Coronary artery (tissue), 2 donors: ENCODE measurements around the gene CAMTA2.
"Not testable (repeated sequence)": the region's sequence is repeated elsewhere in the genome, so short reads cannot be mapped to it uniquely, and the experiment has no call there.

Experiments
- DNase-seq: peaks from one replicate; pipeline ENCODE4 v3.0.0-alpha.2; 2017; ENCODE audit warnings: low spot score
- H3K27ac ChIP-seq, 2 donors: fragments of 200-600 bp; sonication (generic); one replicate each; pipeline ENCODE4 v1.5.1; 2016 to 2019
- H3K4me3 ChIP-seq: fragments of 200-600 bp; sonication (generic); 2 replicates; pipeline ENCODE4 v1.5.1; 2016; ENCODE audit warnings: mild to moderate bottlenecking, moderate library complexity
- CTCF ChIP-seq: fragments of 200-600 bp; sonication (generic); IDR thresholded peaks from one replicate; pipeline ENCODE4 v1.5.1; 2019; ENCODE audit warnings: antibody characterized with exemption

Gene CAMTA2

GRCh38 chr17:5031365-5032082, 44.0 kb upstream of the CAMTA2 start:
- Histone ChIP-seq H3K27ac (peak overlapping the region in 1 of 2 donors; percentile 63), H3K4me3 (peak overlapping the region; percentile 75)
- no peak for DNase-seq
- TF ChIP-seq CTCF = peak; percentile 81

DNA sequence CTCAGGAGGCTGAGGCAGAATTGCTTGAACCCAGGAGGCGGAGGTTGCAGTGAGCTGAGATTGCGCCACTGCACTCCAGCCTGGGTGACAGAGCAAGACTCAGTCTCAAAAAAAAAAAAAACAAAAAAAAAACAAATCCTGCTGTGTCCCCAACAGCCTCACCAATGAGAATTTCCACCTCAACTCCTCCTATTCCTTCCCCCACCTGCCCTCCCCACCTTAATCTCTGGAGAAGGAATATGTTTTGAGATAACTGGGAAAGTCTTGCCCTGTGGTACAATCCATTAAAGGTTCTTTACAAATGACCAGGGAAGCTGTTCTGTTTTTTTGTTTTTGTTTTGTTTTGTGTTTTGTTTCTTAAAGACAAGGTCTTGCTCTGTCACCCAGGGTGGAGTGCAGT, 42.7 kb upstream of the CAMTA2 start:
- H3K4me3 ChIP-seq, H3K27ac ChIP-seq, DNase-seq: not testable (repeated sequence)

DNA sequence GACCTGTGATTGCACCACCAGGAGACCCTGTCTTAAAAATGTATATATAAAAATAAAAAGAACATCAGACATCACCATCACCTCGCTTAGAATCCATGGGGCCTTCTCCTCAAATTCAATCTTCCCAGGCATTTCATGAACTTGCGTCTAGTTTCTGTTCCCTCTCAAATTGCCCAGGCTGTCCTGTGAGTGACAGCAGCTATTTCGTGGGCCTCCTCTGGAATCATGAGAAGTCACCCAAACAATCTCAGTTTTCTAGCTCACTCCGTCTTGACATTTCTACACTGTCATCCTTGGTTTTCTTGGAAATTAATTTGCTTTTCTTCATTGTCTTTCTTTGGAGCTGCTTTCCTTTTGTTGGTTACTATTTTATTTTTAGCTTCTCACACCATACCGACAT, 40.4 kb upstream of the CAMTA2 start:
- no peak for DNase-seq
- H3K27ac ChIP-seq = no peak overlapping the region
- no peak for TF ChIP-seq CTCF
- no peak overlapping the region for H3K4me3 ChIP-seq

DNA sequence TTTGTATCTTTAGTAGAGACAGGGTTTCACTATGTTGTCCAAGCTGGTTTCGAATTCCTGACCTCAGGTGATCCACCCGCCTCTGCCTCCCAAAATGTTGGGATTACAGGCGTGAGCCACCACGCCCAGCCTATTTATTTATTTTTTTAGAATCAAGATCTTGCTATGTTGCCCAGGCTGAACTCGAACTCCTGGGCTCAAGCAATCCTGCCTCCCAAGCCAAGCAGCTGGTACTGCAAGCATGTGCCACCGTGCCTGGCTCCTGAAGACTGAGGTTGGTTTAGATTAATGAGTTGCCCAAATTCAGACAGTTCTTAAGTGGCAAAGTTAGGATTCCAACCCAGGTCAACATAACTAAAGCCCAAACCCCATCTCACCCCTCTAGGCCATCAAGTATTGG, 39.8 kb upstream of the CAMTA2 start:
- no peak overlapping the region for H3K27ac ChIP-seq
- H3K4me3 ChIP-seq = no peak overlapping the region
- no peak for DNase-seq
- no peak for TF ChIP-seq CTCF

DNA sequence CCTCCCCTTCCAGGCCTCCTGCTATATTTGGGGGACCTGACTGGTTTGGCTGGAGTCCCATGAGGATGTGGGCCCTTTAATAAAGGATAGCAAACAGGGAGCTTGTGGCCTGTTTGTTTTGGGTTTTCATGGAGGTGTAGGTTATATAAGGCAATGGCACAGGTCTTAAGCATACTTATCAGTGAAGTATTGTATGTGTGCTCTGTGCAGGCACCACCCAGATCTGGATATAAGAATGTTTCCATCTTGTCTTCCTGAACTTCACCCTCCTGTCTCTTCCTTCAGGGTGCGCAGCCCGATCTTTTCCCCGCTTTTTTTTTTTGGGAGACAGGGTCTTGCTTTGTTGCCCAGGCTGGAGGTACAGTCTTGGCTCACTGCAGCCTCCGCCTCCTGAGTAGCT, 37.1 kb upstream of the CAMTA2 start:
- no peak for DNase-seq
- H3K27ac ChIP-seq = no peak overlapping the region
- no peak overlapping the region for H3K4me3 ChIP-seq
- TF ChIP-seq CTCF = no peak

DNA sequence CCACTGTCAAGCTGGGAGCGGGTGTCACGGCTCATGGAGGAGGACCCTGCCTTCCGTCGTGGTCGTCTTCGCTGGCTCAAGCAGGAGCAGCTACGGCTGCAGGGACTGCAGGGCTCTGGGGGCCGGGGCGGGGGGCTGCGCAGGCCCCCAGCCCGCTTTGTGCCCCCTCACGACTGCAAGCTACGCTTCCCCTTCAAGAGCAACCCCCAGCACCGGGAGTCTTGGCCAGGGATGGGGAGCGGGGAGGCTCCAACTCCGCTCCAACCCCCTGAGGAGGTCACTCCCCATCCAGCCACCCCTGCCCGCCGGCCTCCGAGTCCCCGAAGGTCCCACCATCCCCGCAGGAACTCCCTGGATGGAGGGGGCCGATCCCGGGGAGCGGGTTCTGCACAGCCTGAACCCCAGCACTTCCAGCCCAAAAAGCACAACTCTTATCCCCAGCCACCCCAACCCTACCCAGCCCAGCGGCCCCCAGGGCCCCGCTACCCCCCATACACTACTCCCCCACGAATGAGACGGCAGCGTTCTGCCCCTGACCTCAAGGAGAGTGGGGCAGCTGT, 36.2 kb upstream of the CAMTA2 start:
- H3K4me3 ChIP-seq = no peak overlapping the region
- H3K27ac ChIP-seq = no peak overlapping the region
- DNase-seq = no peak
- no peak for TF ChIP-seq CTCF

- peak; percentile 69 for DNase-seq
- Histone ChIP-seq H3K27ac (no peak overlapping the region), H3K4me3 (no peak overlapping the region)
- no peak for TF ChIP-seq CTCF
Observed at GRCh38 chr17:5022171-5022711, 34.8 kb upstream of the CAMTA2 start.
